Measurements from ENCODE around the gene STK35. TPM values are rescaled to one million over a fixed set of nuclear protein-coding genes. Genes with fewer than 3 reads are reported as not detected.
"Not testable (repeated sequence)": the region's sequence is repeated elsewhere in the genome, so short reads cannot be mapped to it uniquely, and the experiment has no call there.

STK35 gene
- total and polyA plus RNA-seq, 2 experiments from 2014 or later: 6.9 to 19.7 TPM

- H3K9me3 ChIP-seq (ENCODE audit: low read depth): no peaks in the 10 kb centered on the region
- no peak for DNase-seq
- no peak overlapping the region for H3K4me3 ChIP-seq
- H3K36me3 ChIP-seq (ENCODE audit: low read depth): no peaks in the 10 kb centered on the region
- no peaks in the 10 kb centered on the region for H3F3A ChIP-seq (ENCODE audit: insufficient read depth)
- H3K9me2 ChIP-seq (ENCODE audit: insufficient read depth): no peaks in the 10 kb centered on the region
- no peaks in the 10 kb centered on the region for H3K4me1 ChIP-seq (ENCODE audit: insufficient read depth)
- H2AFZ ChIP-seq: no peak overlapping the region
- H3K79me2 ChIP-seq (ENCODE audit: insufficient read depth): no peaks in the 10 kb centered on the region
- in situ Hi-C loops (cut with MboI): loop anchor here (10.0 kb wide), 1 partner anchor 196 kb away; no protein-coding TSS in a partner anchor
- TF ChIP-seq EZH2phosphoT487 (IDR thresholded peaks at IDR 0.05; ENCODE audit: insufficient read depth, low read depth) (no peak), EZH2 (IDR thresholded peaks at IDR 0.05; ENCODE audit: insufficient read depth, poor library complexity, severe bottlenecking) (no peak)
- H4K20me1 ChIP-seq (ENCODE audit: insufficient read depth): no peaks in the 10 kb centered on the region
- H3K4me2 ChIP-seq (ENCODE audit: unreplicated experiment): no peak overlapping the region
- peaks cover 22% of the 10 kb centered on the region for H3K27me3 ChIP-seq (replicated peaks; ENCODE audit: insufficient read depth)
- 67 to 73% methylated on average over 3 of the region's 3 CpGs for WGBS, 2 experiments (ENCODE audit: low coverage in 1 of 2, low lambda C conversion rate in 2 of 2, missing lambda C conversion rate in 2 of 2)
- H3K9ac ChIP-seq: no peak overlapping the region
- H3K27ac ChIP-seq: no peak overlapping the region
Observed at GRCh38 chr20:2170404-2170803, 68.8 kb downstream of the STK35 start.

GRCh38 chr20:2171266-2171790 lies 69.7 kb downstream of the STK35 start:
- Histone ChIP-seq H3K9me2 (ENCODE audit: insufficient read depth) (no peaks in the 10 kb centered on the region), H3K79me2 (ENCODE audit: insufficient read depth) (no peaks in the 10 kb centered on the region), H3F3A (ENCODE audit: insufficient read depth) (no peaks in the 10 kb centered on the region), H4K20me1 (ENCODE audit: insufficient read depth) (no peaks in the 10 kb centered on the region), H3K9me3 (ENCODE audit: low read depth) (no peaks in the 10 kb centered on the region), H3K27ac (no peak overlapping the region), H3K4me1 (ENCODE audit: insufficient read depth) (no peaks in the 10 kb centered on the region), H3K4me2 (ENCODE audit: unreplicated experiment) (no peak overlapping the region), H2AFZ (no peak overlapping the region), H3K27me3 (replicated peaks; ENCODE audit: insufficient read depth) (peaks cover 22% of the 10 kb centered on the region), H3K9ac (no peak overlapping the region), H3K4me3 (no peak overlapping the region), H3K36me3 (ENCODE audit: low read depth) (no peaks in the 10 kb centered on the region)
- TF ChIP-seq EZH2 (IDR thresholded peaks at IDR 0.05; ENCODE audit: insufficient read depth, poor library complexity, severe bottlenecking) (no peak), EZH2phosphoT487 (IDR thresholded peaks at IDR 0.05; ENCODE audit: insufficient read depth, low read depth) (no peak)
- in situ Hi-C loops (cut with MboI): loop anchor here (10.0 kb wide), 1 partner anchor 197 kb away; no protein-coding TSS in a partner anchor
- no peak for DNase-seq
- WGBS, 2 experiments (ENCODE audit: low coverage in 1 of 2, low lambda C conversion rate in 2 of 2, missing lambda C conversion rate in 2 of 2): 58 to 64% methylated on average over 10 of the region's 10 CpGs

- not testable (repeated sequence) for H3K79me2 ChIP-seq (ENCODE audit: insufficient read depth); H3K9me3 ChIP-seq (ENCODE audit: low read depth); H3K36me3 ChIP-seq (ENCODE audit: low read depth); H3K4me3 ChIP-seq; DNase-seq; H3K4me1 ChIP-seq (ENCODE audit: insufficient read depth); H2AFZ ChIP-seq; H3F3A ChIP-seq (ENCODE audit: insufficient read depth); H4K20me1 ChIP-seq (ENCODE audit: insufficient read depth); H3K9ac ChIP-seq; H3K27ac ChIP-seq; H3K4me2 ChIP-seq (ENCODE audit: unreplicated experiment); H3K9me2 ChIP-seq (ENCODE audit: insufficient read depth)
- WGBS, 2 experiments (ENCODE audit: low coverage in 1 of 2, low lambda C conversion rate in 2 of 2, missing lambda C conversion rate in 2 of 2): 79 to 82% methylated on average over 6 of the region's 6 CpGs
- in situ Hi-C loops (cut with MboI): loop anchor here (10.0 kb wide), 1 partner anchor 197 kb away; no protein-coding TSS in a partner anchor
- H3K27me3 ChIP-seq (replicated peaks; ENCODE audit: insufficient read depth): peaks cover 22% of the 10 kb centered on the region
Observed at GRCh38 chr20:2171840-2172239, 70.2 kb downstream of the STK35 start.

- Histone ChIP-seq H3F3A (ENCODE audit: insufficient read depth) (no peaks in the 10 kb centered on the region), H3K9me2 (ENCODE audit: insufficient read depth) (no peaks in the 10 kb centered on the region), H3K79me2 (ENCODE audit: insufficient read depth) (no peaks in the 10 kb centered on the region), H3K9me3 (ENCODE audit: low read depth) (no peaks in the 10 kb centered on the region), H3K36me3 (ENCODE audit: low read depth) (no peaks in the 10 kb centered on the region), H3K4me3 (peak overlapping the region; percentile 50; the same call in 1 of the 2 replicates), H3K4me2 (ENCODE audit: unreplicated experiment) (peak overlapping the region; percentile 84), H3K4me1 (ENCODE audit: insufficient read depth) (no peaks in the 10 kb centered on the region), H4K20me1 (ENCODE audit: insufficient read depth) (no peaks in the 10 kb centered on the region), H2AFZ (no peak overlapping the region), H3K27me3 (replicated peaks; ENCODE audit: insufficient read depth) (peaks cover 22% of the 10 kb centered on the region), H3K27ac (no peak overlapping the region), H3K9ac (no peak overlapping the region)
- TF ChIP-seq EZH2 (IDR thresholded peaks at IDR 0.05; ENCODE audit: insufficient read depth, poor library complexity, severe bottlenecking) (no peak), EZH2phosphoT487 (IDR thresholded peaks at IDR 0.05; ENCODE audit: insufficient read depth, low read depth) (no peak)
- WGBS, 2 experiments (ENCODE audit: low coverage in 1 of 2, low lambda C conversion rate in 2 of 2, missing lambda C conversion rate in 2 of 2): 8 to 11% methylated on average over 16 to 17 of the region's 17 CpGs
- DNase-seq: peak; percentile 79
- in situ Hi-C loops (cut with MboI): loop anchor here (10.0 kb wide), 1 partner anchor 198 kb away; no protein-coding TSS in a partner anchor
Observed at GRCh38 chr20:2172305-2173175, 70.9 kb downstream of the STK35 start.
